OCI-M2 (cell line): ENCODE results near the gene NDUFA3.

Experiments used
- DNase-seq: peaks from one replicate; lab custom pipeline; 2025; ENCODE audit not compliant: unreplicated experiment; lab: John Stamatoyannopoulos, UW

NDUFA3 gene

DNA sequence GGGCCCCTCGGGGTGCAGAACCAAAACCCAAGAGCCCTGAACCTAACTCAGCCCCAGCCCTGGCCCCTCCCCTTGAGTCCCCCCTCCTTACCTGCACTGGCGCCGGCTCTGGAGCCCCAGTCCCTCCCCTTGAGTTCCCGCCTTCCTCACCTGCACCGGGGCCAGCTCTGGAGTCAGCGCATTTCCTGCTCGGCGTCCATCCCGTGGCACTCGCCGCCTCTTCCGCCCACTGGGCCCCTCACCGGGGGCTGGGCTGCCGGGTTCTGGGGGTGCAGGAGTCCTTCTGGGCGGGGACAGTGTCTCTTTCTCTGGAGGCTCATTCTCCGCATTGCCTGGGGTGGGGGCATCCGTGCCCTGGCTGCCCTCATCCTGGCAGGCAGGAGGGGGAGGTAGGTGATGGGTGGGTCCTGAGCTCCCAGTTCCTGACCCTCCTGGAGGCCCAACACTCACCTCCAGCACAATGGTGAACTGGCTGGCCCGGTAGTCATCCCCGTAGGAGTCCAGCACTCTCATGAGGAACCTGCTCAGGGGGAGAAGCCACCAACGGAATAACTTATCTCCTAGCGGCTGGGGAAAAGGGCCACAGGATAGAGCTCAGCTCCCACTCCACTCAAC is 5.3 kb downstream of the NDUFA3 start:
- DNase-seq, result no peak

- no peak for DNase-seq
These were observed 5.8 kb downstream of the NDUFA3 start for GRCh38 chr19:54108496-54108895.

- DNase-seq, result no peak
These were observed 7.0 kb downstream of the NDUFA3 start for GRCh38 chr19:54109651-54110050.

DNA sequence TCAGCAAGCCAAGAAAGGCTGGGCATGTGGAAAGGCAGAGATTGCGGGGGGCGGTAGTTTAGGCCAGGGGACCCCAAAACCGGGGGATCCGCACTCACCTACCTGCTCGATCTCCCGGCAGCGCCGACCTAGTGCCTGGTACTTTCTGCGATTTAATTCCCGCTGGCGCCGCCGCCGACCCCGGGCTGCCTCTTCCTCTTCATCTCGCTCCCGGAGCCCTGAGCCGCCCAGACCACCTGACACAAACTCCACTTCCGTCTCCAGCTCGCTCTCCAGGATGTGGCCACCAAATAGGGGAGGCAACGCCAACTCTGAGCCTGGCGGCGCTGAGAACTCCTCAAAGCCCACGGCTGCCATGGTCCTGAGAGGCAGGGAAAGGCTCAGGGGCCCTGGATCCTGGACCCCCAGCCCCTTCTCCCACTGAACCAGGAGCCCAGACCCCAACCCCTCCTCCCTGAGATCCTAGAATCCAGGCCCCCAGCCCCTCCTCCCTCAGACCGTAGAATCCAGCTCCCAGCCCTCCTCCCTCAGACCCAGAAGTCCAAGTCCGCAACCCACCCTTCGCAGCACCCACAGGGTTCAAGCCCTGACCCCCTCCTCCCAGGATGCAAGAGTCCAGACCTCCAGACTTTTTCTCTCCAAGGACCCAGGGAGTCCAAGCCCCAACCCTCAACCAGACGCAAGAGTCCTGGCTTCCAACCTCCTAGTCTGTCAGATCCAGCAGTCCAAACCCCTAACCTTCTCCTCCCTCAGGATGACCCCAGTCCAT is 11.9 kb downstream of the NDUFA3 start:
- DNase-seq, result no peak

DNA sequence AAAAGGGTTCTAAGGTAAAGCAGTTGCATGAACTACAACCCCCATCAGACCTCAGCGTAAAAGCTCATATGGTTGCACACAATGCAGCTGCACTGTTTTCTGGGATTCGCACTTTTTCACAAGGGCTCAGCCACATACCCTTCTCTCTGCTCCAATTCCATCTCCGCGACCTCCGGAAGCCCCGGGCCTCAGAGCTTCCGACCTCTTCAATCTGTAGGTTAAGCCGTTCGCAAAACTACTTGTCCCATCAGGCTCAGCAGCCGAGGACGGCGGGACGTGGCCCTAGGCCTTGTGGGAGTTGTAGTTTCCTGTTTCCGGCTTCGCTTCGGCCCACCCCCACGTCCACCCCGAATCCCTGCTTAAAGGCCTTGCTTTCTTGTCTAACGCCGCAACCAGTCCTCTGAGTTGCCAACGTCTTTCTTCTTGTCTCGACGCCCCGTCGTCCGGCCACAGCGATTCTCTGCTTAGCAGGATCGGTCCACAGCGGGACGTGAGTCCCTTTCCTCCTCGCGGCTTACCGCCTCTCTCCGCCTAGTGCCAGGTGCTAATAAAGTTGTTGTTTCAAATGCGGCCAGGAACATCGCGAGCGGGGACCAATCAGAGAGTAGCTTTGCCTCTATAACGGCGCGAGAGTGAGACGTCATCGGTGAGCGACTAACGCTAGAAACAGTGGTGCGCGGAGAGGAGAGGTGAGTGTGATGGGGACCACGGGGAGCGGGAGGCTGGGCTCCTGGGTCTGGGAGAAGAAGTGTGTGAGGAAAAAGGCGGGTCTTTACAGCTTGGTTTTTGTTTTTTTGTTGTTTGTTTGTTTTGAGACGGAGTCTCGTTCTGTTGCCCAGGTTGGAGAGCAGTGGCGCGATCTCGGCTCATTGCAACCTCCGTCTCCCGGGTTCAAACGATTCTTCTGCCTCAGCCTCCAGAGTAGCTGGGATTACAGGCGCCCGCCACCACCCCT is 12.7 kb downstream of the NDUFA3 start, which contains the start of the genes PRPF31 and TFPT:
Gene PRPF31, plus strand, starts transcription at position 646 of the 955 bp plus-strand sequence. CDS start 2,525 bp downstream, outside the sequence.
Gene TFPT, minus strand, starts transcription at position 549 of the 955 bp plus-strand sequence. Its CDS starts 388 bp downstream, at position 161.
- DNase-seq, result peak; percentile 97

DNA sequence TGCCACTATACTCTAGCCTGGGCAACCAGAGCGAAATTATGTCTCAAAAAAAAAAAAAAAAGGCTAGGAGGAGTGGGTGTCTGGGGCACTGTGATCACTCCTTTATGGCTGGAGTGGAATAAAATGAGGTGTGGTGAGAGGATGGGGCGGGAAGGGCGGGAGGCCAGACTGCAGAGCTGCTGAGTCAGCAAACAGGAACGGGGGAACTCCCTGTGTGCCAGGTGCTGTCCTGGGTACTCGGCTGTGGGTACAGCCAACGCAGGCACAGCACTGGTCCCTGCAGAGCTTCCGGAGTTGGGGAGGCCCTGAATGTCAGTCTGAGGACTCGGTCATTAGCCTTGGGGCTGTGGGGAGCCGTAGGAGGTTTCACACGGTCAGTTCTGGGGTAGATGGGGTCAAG is 18.6 kb downstream of the NDUFA3 start:
- DNase-seq, result no peak

GRCh38 chr19:54123682-54124081 is 21.0 kb downstream of the NDUFA3 start:
- no peak for DNase-seq

- DNase-seq, result no peak
These were observed 21.7 kb downstream of the NDUFA3 start for GRCh38 chr19:54124393-54124792.

GRCh38 chr19:54125713-54126112 is 23.1 kb downstream of the NDUFA3 start:
- no peak for DNase-seq

- DNase-seq, result no peak
These were observed 25.2 kb downstream of the NDUFA3 start for GRCh38 chr19:54127688-54128440.

GRCh38 chr19:54128441-54128725 is 25.7 kb downstream of the NDUFA3 start:
- no peak for DNase-seq

- DNase-seq, result no peak
These were observed 26.4 kb downstream of the NDUFA3 start for GRCh38 chr19:54128796-54129616.

- DNase-seq, result no peak
These were observed 27.0 kb downstream of the NDUFA3 start for GRCh38 chr19:54129617-54129996.

- DNase-seq, result no peak
These were observed 30.8 kb downstream of the NDUFA3 start for GRCh38 chr19:54133312-54133956.

DNA sequence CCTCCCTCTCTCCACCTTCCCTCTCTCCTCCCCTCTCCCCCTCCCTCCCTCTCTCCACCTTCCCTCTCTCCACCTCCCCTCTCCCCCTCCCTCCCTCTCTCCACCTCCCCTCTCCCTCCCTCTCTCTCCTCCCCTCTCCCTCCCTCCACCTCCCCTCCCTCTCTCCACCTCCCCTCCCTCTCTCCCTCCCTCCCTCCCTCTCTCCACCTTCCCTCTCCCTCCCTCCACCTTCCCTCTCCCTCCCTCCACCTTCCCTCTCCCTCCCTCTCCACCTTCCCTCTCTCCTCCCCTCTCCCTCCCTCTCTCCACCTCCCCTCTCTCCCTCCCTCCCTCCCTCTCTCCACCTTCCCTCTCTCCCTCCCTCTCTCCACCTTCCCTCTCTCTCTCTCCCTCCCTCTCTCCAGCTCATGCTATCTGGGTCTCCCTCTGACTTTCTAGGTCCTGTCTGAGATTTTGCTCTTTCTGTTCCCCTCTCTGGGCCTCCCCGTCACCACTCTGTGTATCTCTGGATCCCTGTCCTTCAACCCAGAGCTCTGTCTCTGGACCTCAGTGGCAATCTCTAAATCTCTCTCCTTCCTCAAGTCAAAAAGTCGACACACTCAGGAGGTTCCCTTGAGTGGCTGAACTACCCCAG is 31.4 kb downstream of the NDUFA3 start:
- DNase-seq, result no peak

DNA sequence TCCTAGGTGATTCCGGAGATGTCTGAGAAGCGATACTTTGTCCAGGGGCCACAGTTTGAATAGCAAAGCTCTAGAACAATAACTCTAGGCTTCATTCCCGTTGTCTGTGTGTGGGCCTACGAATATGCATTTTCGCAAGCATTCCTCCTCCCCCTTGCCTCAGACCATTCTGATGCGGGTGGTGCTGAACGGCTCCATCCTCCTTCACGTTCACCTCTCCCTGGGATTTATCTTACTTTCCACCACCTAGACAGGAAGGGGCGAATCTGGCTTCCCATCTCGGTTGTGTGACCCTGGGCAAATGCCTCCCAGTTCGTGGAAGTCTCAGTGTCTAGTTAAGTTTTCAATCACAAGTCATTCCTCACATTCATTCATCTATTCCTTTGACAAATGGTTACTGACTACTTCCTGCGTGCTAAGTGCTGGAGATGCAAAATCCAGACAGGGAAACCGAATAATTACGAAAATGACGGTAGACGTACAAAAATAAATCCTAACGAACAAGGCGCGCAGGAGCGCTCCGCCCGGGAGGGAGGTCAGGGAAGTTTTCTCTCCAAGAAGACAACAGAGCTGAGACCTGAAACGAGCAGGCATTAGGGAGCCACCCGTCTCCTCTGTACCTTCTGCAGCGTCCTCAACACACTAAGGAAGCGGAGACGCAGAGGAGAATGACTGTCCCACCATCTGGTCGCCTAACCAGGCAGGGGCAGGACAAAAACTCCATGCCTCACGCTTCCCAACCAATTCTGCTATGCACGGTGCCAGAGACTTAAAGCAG is 33.6 kb downstream of the NDUFA3 start:
- DNase-seq, result no peak

DNA sequence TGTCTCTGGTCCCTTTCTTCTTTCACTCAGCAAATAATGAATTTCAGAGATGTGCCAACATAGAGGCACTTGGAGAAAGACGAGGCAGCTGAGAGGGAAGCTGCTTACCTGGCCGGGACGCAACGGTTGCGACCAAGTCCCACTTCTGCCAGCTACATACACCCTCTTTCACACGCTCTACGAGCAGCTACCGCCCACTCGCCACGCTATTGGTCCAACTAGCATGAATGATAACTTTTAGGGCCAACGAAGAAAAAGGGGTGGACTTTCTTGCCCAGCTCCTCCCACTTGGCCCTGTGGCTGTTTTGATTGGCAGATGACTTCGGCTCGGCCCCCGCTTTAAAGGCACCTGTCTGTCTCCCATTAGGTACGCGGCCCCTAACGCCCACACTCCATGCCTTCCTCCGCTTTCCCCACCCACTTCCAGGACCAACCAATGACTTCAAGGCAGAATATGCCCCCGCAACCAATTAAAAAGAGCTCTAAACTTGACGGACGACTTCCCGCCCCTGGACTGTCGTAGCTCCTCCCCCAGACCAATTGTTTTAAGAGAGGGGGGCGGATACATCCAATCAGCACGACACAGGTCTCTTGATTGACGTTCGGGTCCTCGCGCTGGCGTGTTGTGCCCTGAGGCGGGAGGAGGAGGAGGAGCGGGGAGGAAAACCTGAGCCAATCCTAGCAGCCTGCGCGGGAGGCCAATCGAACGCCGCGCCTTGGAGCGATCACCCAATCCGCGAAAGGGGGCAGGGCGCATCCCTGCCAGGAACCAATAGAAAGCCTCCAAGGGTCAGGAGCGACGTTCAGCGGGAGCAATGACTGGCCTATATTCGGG is 34.4 kb downstream of the NDUFA3 start:
- DNase-seq, result peak; percentile 99
